HepG2 (cell line): Measurements from ENCODE around the gene RNASE4. TPM values are rescaled to one million over a fixed set of nuclear protein-coding genes. Genes with fewer than 3 reads are reported as not detected.

ENCODE experiments used
- BORCS8-MEF2B ChIP-seq: sonication (generic); formaldehyde crosslinking; IDR thresholded peaks from 2 replicates; pipeline ENCODE4 v1.8.0; 2022; ENCODE audit warnings: mild to moderate bottlenecking, missing genetic modification reagents
- CBX5 ChIP-seq: sonication (generic); formaldehyde crosslinking; IDR thresholded peaks from 2 replicates; pipeline ENCODE4 v1.4.0; 2020; ENCODE audit warnings: missing genetic modification reagents, borderline replicate concordance
- FOXK1 ChIP-seq: sonication (generic); formaldehyde crosslinking; IDR thresholded peaks from 2 replicates; pipeline ENCODE4 v1.4.0; 2020; ENCODE audit warnings: low read depth, missing genetic modification reagents, borderline replicate concordance
- MED1 ChIP-seq: sonication (generic); formaldehyde crosslinking; IDR thresholded peaks from 2 replicates; pipeline ENCODE4 v1.4.0; 2020; ENCODE audit warnings: missing genetic modification reagents
- NKX3-1 ChIP-seq: sonication (generic); formaldehyde crosslinking; IDR thresholded peaks from 2 replicates; pipeline ENCODE4 v1.5.0; 2020; ENCODE audit warnings: missing genetic modification reagents
- ONECUT2 ChIP-seq: sonication (generic); formaldehyde crosslinking; IDR thresholded peaks from 2 replicates; pipeline ENCODE4 v1.4.0; 2020; ENCODE audit warnings: missing genetic modification reagents
- POGZ ChIP-seq: sonication (generic); formaldehyde crosslinking; IDR thresholded peaks from 2 replicates; pipeline ENCODE4 v1.4.0; 2020; ENCODE audit warnings: mild to moderate bottlenecking, missing genetic modification reagents
- SMC3 ChIP-seq: IDR thresholded peaks from 2 replicates; pipeline ENCODE4 v1.6.1; 2011; ENCODE audit warnings: low read length, improper control_type of control experiment
- SNAI1 ChIP-seq: sonication (generic); formaldehyde crosslinking; IDR thresholded peaks from 2 replicates; pipeline ENCODE4 v1.5.0; 2020; ENCODE audit warnings: mild to moderate bottlenecking, missing genetic modification reagents, borderline replicate concordance
- TIGD3 ChIP-seq: sonication (generic); formaldehyde crosslinking; IDR thresholded peaks from 2 replicates; pipeline ENCODE4 v1.5.1; 2020; ENCODE audit warnings: mild to moderate bottlenecking, missing genetic modification reagents, borderline replicate concordance
- ZBTB37 ChIP-seq: sonication (generic); formaldehyde crosslinking; IDR thresholded peaks from 2 replicates; pipeline ENCODE4 v1.4.0; 2020; ENCODE audit warnings: mild to moderate bottlenecking, missing genetic modification reagents
- ZBTB38 ChIP-seq: sonication (generic); formaldehyde crosslinking; IDR thresholded peaks from 2 replicates; pipeline ENCODE4 v1.5.1; 2020; ENCODE audit warnings: mild to moderate bottlenecking, missing genetic modification reagents
- ZNF101 ChIP-seq: sonication (generic); formaldehyde crosslinking; IDR thresholded peaks from 2 replicates; pipeline ENCODE4 v1.4.0; 2020; ENCODE audit warnings: mild to moderate bottlenecking, low read depth, missing genetic modification reagents, borderline replicate concordance
- ZNF263 ChIP-seq: sonication (generic); formaldehyde crosslinking; IDR thresholded peaks from 2 replicates; pipeline ENCODE4 v1.4.0; 2020; ENCODE audit warnings: missing genetic modification reagents
- ZNF350 ChIP-seq: sonication (generic); formaldehyde crosslinking; IDR thresholded peaks from 2 replicates; pipeline ENCODE4 v1.4.0; 2020; ENCODE audit warnings: mild to moderate bottlenecking, low read depth, missing genetic modification reagents, borderline replicate concordance
- ZNF510 ChIP-seq: sonication (generic); formaldehyde crosslinking; IDR thresholded peaks from 2 replicates; pipeline ENCODE4 v1.4.0; 2020; ENCODE audit warnings: low read depth, mild to moderate bottlenecking, missing genetic modification reagents
- ZNF513 ChIP-seq: sonication (generic); formaldehyde crosslinking; conservative IDR thresholded peaks from 2 replicates; pipeline ENCODE4 v1.5.0; 2020; ENCODE audit warnings: missing genetic modification reagents
- ZNF547 ChIP-seq: sonication (generic); formaldehyde crosslinking; IDR thresholded peaks from 2 replicates; pipeline ENCODE4 v1.5.1; 2020; ENCODE audit warnings: mild to moderate bottlenecking, missing genetic modification reagents
- ZNF570 ChIP-seq: sonication (generic); formaldehyde crosslinking; IDR thresholded peaks from 2 replicates; pipeline ENCODE4 v1.4.0; 2020; ENCODE audit warnings: mild to moderate bottlenecking, missing genetic modification reagents, borderline replicate concordance
- ZNF607 ChIP-seq: sonication (generic); formaldehyde crosslinking; IDR thresholded peaks from 2 replicates; pipeline ENCODE4 v1.5.1; 2020; ENCODE audit warnings: missing genetic modification reagents, mild to moderate bottlenecking, borderline replicate concordance
- ZNF720 ChIP-seq: sonication (generic); formaldehyde crosslinking; IDR thresholded peaks from 2 replicates; pipeline ENCODE4 v1.4.0; 2020; ENCODE audit warnings: missing genetic modification reagents
- ZNF772 ChIP-seq: sonication (generic); formaldehyde crosslinking; IDR thresholded peaks from 2 replicates; pipeline ENCODE4 v1.5.0; 2020; ENCODE audit warnings: mild to moderate bottlenecking, missing genetic modification reagents
- polyA plus RNA-seq, 8 experiments: library from polyadenylated mRNA; depleted of rRNA in 3 of 8; stranded (reverse) in 7 of 8; unstranded in 1 of 8; fragments of >200 nt; fragmentation: Illumina TruSeq in 4 of 8; extraction: Trizol in 4 of 8; gene quantifications; 2 replicates each; pipeline versions ENCODE4 v1.2.1 to v1.2.3, GENCODE V29; 2011 to 2016; ENCODE audit warnings: low read depth in 4 of 8, missing spikeins in 1 of 8, mixed read lengths in 1 of 8; ENCODE audit not compliant: insufficient read depth in 1 of 8
- total RNA-seq, 5 experiments: library from RNA; depleted of rRNA; stranded (reverse); fragments of >200 nt; fragmentation: Illumina TruSeq; extraction: Trizol; gene quantifications; 2 replicates each; pipeline ENCODE4 v1.2.3, GENCODE V29; 2016; ENCODE audit warnings: low read depth in 1 of 5
- TF ChIP-seq, protein P1 (sequence below): sonication (generic); formaldehyde crosslinking; IDR thresholded peaks from 2 replicates; pipeline ENCODE4 v1.5.1; 2020; ENCODE audit warnings: missing genetic modification reagents, mild to moderate bottlenecking, borderline replicate concordance

RNASE4 gene
- total and polyA plus RNA-seq, 2 of the 13 experiments (the other 11 are each of a cell fraction or from before 2014, with no cell fraction given), result 109 to 983 TPM

GRCh38 chr14:20684662-20685456 is 499 bp downstream of the RNASE4 start (continued):
- TF ChIP-seq TIGD3 (CRISPR knock-in tag) (0 out of 2 replicates have a peak, but pooled peaks have one; percentile 51), SNAI1 (CRISPR knock-in tag) (no peak; the same call in none of the 2 replicates), ZNF547 (CRISPR knock-in tag) (no peak), ZNF772 (CRISPR knock-in tag) (0 out of 2 replicates have a peak, but pooled peaks have one; percentile 3), ZNF607 (CRISPR knock-in tag) (no peak), POGZ (CRISPR knock-in tag) (no peak; the same call in 1 of the 2 replicates), ZNF513 (CRISPR knock-in tag) (no peak), NKX3-1 (CRISPR knock-in tag) (0 out of 2 replicates have a peak, but pooled peaks have one; percentile 32), CBX5 (CRISPR knock-in tag) (0 out of 2 replicates have a peak, but pooled peaks have one; percentile 3), ZNF263 (CRISPR knock-in tag) (peak; percentile 74), ZNF101 (CRISPR knock-in tag) (no peak), FOXK1 (peak; percentile 65; the same call in 1 of the 2 replicates), ZNF510 (CRISPR knock-in tag) (peak; percentile 41; the same call in 1 of the 2 replicates), SMC3 (peak; percentile 16), BORCS8-MEF2B (CRISPR knock-in tag) (no peak; the same call in 1 of the 2 replicates), ZNF570 (0 out of 2 replicates have a peak, but pooled peaks have one; percentile 35), ZNF720 (CRISPR knock-in tag) (no peak), ZNF350 (no peak), ONECUT2 (peak; percentile 75), MED1 (peak; percentile 58), ZBTB38 (CRISPR knock-in tag) (peak; percentile 0; the same call in 1 of the 2 replicates), ZBTB37 (CRISPR knock-in tag) (peak; percentile 60; the same call in 1 of the 2 replicates)
- TF ChIP-seq, protein P1, sequence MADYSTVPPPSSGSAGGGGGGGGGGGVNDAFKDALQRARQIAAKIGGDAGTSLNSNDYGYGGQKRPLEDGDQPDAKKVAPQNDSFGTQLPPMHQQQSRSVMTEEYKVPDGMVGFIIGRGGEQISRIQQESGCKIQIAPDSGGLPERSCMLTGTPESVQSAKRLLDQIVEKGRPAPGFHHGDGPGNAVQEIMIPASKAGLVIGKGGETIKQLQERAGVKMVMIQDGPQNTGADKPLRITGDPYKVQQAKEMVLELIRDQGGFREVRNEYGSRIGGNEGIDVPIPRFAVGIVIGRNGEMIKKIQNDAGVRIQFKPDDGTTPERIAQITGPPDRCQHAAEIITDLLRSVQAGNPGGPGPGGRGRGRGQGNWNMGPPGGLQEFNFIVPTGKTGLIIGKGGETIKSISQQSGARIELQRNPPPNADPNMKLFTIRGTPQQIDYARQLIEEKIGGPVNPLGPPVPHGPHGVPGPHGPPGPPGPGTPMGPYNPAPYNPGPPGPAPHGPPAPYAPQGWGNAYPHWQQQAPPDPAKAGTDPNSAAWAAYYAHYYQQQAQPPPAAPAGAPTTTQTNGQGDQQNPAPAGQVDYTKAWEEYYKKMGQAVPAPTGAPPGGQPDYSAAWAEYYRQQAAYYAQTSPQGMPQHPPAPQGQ, result no peak
